Mucosa of stomach (tissue), 1 donor: ENCODE data around the gene EPPIN.

ENCODE experiments used
- H3K27me3 ChIP-seq: one replicate; pipeline ENCODE4 v1.7.0; 2013; ENCODE audit warnings: mild to moderate bottlenecking, low read length; ENCODE audit not compliant: control insufficient read depth, insufficient read depth
- H3K36me3 ChIP-seq: one replicate; pipeline ENCODE4 v1.7.0; 2013; ENCODE audit warnings: low read length; ENCODE audit not compliant: control insufficient read depth, insufficient read depth
- H3K4me1 ChIP-seq: one replicate; pipeline ENCODE4 v1.7.0; 2013; ENCODE audit warnings: mild to moderate bottlenecking, low read length; ENCODE audit not compliant: control insufficient read depth, insufficient read depth
- H3K4me3 ChIP-seq: one replicate; pipeline ENCODE4 v1.7.0; 2013; ENCODE audit warnings: low read length
- H3K9ac ChIP-seq: one replicate; pipeline ENCODE4 v1.7.0; 2013; ENCODE audit warnings: mild to moderate bottlenecking, low read length, moderate library complexity
- H3K9me3 ChIP-seq: one replicate; pipeline ENCODE4 v1.7.0; 2013; ENCODE audit warnings: mild to moderate bottlenecking, low read length, moderate library complexity; ENCODE audit not compliant: control insufficient read depth
- donor health status: Pancreatic carcinoma.

EPPIN gene

DNA sequence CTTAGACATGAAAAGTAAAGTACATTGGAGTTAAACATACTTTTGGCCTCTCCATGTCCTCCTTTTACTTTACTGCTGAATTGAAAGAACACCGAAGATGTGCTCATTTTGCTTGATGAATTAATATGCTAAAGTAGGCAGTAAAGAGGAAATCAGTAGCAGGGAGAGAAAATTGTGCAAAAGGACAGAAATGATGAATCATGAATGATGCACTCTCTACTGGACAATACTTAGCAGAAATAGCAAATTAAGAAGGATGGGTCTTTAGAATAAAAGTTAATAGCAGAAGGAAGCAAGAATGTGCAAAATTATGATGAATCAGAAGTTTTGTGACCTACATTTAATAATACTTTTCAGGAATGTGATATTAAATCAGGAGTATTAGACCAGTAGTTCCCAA, 23.4 kb downstream of the EPPIN start:
- Histone ChIP-seq H3K36me3 (no peaks in the 10 kb centered on the region), H3K4me3 (no peak overlapping the region), H3K9me3 (no peaks in the 10 kb centered on the region), H3K9ac (no peak overlapping the region), H3K4me1 (no peaks in the 10 kb centered on the region), H3K27me3 (no peaks in the 10 kb centered on the region)

DNA sequence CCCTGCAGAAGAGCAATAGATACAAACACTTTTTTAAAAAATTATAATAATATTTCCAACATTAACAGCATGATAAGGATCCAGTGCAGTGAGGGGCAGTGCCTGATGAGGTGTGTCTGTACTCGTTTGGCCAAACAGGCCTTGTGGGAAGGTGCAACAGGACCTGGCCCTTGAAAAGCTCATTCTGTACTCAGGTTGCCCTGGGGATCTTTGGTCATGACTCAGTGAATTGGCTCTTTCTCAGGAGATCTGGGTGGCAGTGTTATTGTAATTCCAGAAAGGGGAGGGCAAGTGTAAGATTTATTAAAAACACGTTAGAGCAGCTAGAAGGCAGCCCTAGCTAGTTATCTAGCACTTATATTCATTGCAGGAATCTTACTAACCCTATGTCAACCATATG, 28.9 kb downstream of the EPPIN start:
- no peaks in the 10 kb centered on the region for H3K9me3 ChIP-seq
- H3K9ac ChIP-seq = no peak overlapping the region
- H3K36me3 ChIP-seq = no peaks in the 10 kb centered on the region
- no peaks in the 10 kb centered on the region for H3K4me1 ChIP-seq
- no peaks in the 10 kb centered on the region for H3K27me3 ChIP-seq
- H3K4me3 ChIP-seq = no peak overlapping the region

DNA sequence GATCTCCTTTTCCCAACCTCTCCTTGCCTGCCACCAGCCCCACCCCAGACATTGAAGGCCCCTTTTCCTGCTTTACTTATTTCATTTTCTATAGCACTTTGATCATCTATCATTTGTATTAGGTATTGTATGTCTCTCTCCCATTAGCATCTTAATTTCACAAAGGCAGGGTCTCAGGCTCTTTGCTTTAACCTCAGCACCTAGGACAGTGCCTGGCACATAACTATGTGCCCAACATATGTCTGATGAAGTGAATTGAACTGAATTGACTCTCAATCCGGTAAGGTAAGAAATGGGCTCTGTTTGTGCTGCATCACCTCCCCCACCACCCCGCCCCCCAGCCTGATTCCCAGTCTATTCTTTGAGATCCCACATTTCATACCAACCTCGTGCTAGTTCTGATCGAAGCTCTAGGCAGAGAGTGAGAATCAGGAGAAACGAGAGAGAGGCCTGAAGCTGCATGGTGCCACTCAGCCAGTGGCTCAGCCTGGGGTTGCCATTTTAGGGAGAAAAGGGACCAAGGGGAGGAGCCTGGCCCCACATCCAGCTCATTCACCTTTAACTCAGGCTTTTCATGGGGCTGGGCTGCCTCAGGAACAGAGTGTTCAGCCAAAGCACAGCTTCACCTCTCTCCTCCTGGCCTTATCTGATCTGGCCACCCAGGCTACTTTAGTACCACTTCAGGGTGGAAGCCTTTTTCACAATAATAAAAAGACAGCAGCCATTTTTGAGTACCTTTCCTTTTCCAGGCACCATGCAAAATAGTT, 31.9 kb downstream of the EPPIN start, which contains the start of gene SPINT3:
SPINT3 (minus strand) TSS at position 476 of the 767 bp plus-strand sequence; CDS start at position 462, 14 bp downstream.
- Histone ChIP-seq H3K9ac (no peak within 1 kb of the TSS), H3K4me3 (no peak within 1 kb of the TSS), H3K4me1 (no peaks in the 10 kb centered on the region), H3K27me3 (no peaks in the 10 kb centered on the region), H3K9me3 (no peaks in the 10 kb centered on the region), H3K36me3 (no peaks in the 10 kb centered on the region)

DNA sequence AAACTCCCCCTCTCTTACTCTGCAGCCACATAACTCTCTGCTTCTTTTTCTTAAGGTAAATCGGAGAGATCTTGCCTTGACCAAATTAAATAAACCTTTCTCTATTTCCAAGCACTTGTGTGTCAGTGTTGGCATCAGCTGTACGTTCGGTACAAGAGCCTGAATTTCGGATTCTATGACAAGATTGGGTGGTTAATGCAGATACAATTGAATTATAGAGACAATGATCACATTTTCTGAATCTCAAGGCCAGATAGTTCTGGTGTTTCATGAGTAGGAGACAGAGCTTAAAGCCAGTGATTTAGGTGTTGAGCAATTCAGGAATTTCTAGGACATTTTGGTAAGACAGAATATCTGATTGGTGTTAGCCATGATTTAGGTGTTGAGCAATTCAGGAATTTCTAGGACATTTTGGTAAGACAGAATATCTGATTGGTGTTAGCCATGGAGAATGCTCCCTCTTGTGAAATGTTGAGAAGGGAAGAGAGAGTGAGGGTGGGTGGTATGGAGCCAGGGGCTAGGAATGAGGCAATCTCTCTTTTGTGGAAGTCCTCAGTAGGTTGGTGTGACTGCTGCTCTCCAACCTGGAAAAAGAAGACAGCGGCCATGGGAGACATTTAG, 36.8 kb downstream of the EPPIN start:
- H3K4me3 ChIP-seq = no peak overlapping the region
- no peaks in the 10 kb centered on the region for H3K36me3 ChIP-seq
- H3K4me1 ChIP-seq = no peaks in the 10 kb centered on the region
- H3K9me3 ChIP-seq = no peaks in the 10 kb centered on the region
- no peak overlapping the region for H3K9ac ChIP-seq
- no peaks in the 10 kb centered on the region for H3K27me3 ChIP-seq

DNA sequence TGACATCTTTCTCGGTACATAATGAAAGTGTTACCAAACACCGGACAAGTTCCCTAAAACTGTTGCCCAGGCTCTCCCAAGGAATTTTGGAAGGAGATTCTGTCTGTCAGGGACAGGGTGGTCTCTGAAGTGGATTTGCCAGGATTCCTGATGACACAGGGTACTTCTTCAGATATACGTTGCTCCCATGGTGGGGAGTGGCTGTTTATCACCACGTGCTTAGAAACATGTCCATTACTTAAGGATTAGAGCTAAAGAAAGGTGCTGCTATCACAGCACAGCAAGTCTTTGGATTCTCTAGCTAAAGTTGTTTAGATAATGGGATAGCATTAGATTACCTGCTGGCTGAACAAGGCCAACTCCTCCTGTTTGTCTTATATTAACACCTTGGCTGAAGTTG, 38.1 kb downstream of the EPPIN start:
- Histone ChIP-seq H3K4me1 (no peaks in the 10 kb centered on the region), H3K27me3 (no peaks in the 10 kb centered on the region), H3K36me3 (no peaks in the 10 kb centered on the region), H3K4me3 (no peak overlapping the region), H3K9me3 (no peaks in the 10 kb centered on the region), H3K9ac (no peak overlapping the region)

DNA sequence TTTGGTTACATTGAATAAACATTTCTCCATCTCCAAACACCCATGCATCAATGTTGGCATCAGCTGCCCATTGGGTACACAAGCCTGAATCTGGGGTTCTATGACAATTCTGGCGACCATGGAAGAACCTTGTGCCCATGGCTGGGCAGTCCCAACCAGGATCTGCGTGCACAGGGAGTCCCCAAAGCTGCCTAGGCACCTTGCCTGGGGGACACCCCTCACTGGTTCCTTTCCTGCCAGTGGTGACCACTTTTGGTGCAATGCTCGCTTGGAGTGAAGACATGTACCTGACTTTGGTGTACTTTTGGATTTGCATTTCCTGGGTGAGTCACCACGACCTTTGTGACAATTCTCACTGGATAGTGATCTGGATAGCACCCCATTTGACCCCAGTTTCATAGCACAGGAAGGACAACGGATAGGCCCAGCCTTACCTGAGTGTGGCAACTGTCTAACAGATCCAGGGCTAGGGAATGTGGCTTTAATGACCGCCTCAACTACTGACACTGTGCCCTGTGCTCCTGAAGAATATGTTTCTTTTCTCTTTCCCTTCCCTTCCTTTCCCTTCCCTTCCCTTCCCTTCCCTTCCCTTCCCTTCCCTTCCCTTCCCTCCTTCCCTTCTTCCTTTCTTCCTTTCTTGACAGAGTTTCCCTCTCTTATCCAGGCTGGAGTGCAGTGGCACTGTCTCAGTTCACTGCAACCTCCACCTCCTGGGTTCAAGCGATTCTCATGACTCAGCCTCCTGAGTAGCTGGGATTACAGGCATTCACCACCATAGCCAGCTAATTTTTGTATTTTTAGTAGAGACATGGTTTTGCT, 38.9 kb downstream of the EPPIN start:
- Histone ChIP-seq H3K4me3 (no peak overlapping the region), H3K4me1 (no peaks in the 10 kb centered on the region), H3K27me3 (no peaks in the 10 kb centered on the region), H3K9ac (no peak overlapping the region), H3K36me3 (no peaks in the 10 kb centered on the region), H3K9me3 (no peaks in the 10 kb centered on the region)

DNA sequence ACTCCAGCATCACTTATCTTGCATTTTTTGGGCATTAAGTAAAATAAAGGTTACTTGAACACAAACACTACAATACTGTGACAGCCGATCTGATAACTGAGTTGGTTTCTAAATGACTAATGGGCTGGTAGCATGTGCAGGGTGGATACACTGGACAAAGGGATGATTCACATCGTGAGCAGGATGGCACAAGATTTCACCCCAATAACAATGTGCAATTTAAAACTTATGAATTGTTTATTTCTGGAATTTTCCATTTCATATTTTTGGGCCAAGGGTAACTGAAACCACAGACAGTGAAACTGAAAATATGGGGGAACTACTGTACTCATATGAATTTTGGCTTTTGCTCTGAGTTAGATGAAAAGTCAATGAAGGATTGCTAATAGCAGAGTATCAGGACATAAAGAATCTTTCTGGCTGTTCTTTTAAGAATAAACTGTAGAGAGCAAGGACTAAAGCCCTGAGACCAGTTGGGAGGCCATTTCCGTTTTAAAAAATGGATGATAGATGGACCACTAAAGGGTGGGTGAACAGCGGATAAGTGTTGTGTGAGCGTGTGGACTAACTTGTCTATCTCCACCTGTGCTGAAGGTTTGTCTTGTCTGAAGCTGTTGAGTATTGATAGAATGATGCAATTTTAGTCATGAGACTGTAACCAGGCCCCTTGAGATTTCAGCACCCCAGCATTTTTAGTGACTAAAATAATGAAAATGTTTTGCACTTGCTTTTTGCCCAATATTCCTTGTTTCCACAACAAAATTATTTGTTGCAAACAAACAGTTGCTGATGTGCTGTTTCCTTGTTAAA, 40.0 kb downstream of the EPPIN start:
- Histone ChIP-seq H3K9me3 (no peaks in the 10 kb centered on the region), H3K4me1 (no peaks in the 10 kb centered on the region), H3K36me3 (no peaks in the 10 kb centered on the region), H3K4me3 (no peak overlapping the region), H3K27me3 (no peaks in the 10 kb centered on the region), H3K9ac (no peak overlapping the region)

DNA sequence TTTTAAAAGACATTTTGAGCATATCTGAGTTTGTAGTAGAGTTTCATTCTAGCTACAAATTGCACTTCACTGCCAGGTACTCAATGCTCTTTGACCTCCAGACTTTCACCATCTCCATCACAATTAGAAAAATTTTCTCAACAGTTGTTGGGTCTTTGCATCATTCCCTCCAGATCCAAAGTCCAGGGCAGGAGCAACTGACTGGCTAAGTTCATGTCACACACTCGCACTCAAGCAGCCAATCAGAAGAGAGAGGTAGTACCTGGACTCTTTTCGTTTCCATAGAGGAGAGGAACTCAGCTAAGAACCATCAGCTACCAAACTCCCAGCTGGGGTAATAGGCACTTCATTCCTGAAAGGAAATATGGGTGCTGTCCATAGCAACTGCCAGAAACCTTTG, 40.8 kb downstream of the EPPIN start:
- Histone ChIP-seq H3K4me1 (no peaks in the 10 kb centered on the region), H3K9me3 (no peaks in the 10 kb centered on the region), H3K36me3 (no peaks in the 10 kb centered on the region), H3K9ac (no peak overlapping the region), H3K4me3 (no peak overlapping the region), H3K27me3 (no peaks in the 10 kb centered on the region)

DNA sequence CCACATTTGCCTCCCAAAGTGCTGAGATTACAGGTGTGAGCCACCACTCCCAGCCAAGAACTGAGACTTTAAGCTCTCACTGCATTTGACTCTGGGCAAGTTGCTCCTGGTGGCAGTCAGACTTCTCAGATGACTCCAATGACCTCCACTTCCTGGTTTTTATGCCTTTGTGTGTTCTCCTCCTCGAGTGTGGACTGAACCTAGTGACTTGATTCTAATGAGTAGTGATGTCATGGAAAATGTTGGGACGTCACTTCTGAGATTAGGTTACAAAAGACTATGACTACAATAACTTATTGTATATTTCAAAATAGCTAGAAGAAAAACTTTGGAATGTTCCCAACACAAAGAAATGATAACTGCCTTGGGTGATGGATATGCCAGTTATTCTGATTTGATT, 43.8 kb downstream of the EPPIN start:
- no peaks in the 10 kb centered on the region for H3K9me3 ChIP-seq
- no peaks in the 10 kb centered on the region for H3K27me3 ChIP-seq
- no peaks in the 10 kb centered on the region for H3K36me3 ChIP-seq
- no peak overlapping the region for H3K9ac ChIP-seq
- H3K4me1 ChIP-seq = peaks cover 5% of the 10 kb centered on the region
- no peak overlapping the region for H3K4me3 ChIP-seq

DNA sequence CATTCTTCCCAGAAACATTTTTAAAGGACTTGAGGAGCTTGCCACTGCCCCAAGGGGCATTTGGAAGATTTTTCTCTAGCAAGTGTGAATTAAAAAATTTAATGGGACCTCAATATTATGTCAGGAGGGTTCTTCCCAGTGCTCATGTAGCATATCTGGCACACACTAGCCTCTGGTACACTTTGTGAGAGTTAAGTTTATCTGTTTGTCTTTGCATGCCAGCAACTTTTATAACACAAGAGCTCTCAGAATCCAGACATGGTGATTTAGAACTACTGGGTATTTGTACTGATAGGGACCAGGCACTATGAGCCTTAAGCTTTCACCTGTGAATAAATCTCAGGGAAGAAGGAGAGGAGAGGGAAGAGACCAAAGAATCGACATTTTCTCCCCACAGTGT, 44.6 kb downstream of the EPPIN start:
- no peaks in the 10 kb centered on the region for H3K9me3 ChIP-seq
- no peak overlapping the region for H3K4me3 ChIP-seq
- H3K36me3 ChIP-seq = no peaks in the 10 kb centered on the region
- no peaks in the 10 kb centered on the region for H3K27me3 ChIP-seq
- H3K9ac ChIP-seq = no peak overlapping the region
- peaks cover 5% of the 10 kb centered on the region for H3K4me1 ChIP-seq

DNA sequence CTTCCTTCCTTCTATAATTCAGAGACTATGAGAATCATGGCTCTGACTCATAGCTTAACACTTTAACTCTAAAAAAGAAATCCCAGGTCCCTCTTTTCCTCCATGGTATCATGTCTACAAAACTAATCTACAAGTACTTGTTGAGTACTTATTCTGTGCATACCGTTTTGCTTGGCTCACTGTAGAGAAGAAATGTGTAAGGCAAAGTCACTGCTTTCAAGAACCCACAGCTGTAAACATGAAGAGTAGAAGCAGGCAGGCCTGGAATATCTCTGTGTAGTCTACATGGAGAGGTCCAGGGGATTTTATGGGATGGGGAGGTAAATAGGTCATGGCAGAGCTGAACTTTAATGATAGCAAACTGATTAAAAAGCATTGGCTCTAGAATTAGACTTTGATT, 45.6 kb downstream of the EPPIN start:
- peaks cover 5% of the 10 kb centered on the region for H3K4me1 ChIP-seq
- H3K27me3 ChIP-seq = no peaks in the 10 kb centered on the region
- H3K36me3 ChIP-seq = no peaks in the 10 kb centered on the region
- H3K4me3 ChIP-seq = no peak overlapping the region
- no peak overlapping the region for H3K9ac ChIP-seq
- H3K9me3 ChIP-seq = no peaks in the 10 kb centered on the region
